BE2C (cell line): ENCODE measurements around the gene HEBP1.
A peak's percentile ranks its signal among the peaks of the same experiment; 100 is the strongest.

Experiments used
- DNase-seq: peaks from one replicate; pipeline ENCODE4 v3.0.0-alpha.2; 2020
- H3K27me3 ChIP-seq: fragments of 250-450 bp; sonication (Bioruptor Pico); 2 replicates; pipeline ENCODE4 v1.5.1; 2020; ENCODE audit warnings: mild to moderate bottlenecking
- H3K36me3 ChIP-seq: fragments of 250-450 bp; sonication (Bioruptor Pico); 2 replicates; pipeline ENCODE4 v1.5.1; 2020; ENCODE audit warnings: mild to moderate bottlenecking
- H3K4me1 ChIP-seq: fragments of 250-450 bp; sonication (Bioruptor Pico); 2 replicates; pipeline ENCODE4 v1.5.1; 2020
- H3K4me3 ChIP-seq: 2 replicates; pipeline ENCODE4 v1.5.1; 2011; ENCODE audit warnings: low read depth, low read length
- H3K9me3 ChIP-seq: fragments of 250-450 bp; sonication (Bioruptor Pico); 2 replicates; pipeline ENCODE4 v1.5.1; 2020
- TF ChIP-seq, protein P1 (sequence below): IDR thresholded peaks from 2 replicates; pipeline ENCODE4 v1.5.1; 2012; ENCODE audit warnings: mild to moderate bottlenecking, low read depth, low read length

The HEBP1 gene

DNA sequence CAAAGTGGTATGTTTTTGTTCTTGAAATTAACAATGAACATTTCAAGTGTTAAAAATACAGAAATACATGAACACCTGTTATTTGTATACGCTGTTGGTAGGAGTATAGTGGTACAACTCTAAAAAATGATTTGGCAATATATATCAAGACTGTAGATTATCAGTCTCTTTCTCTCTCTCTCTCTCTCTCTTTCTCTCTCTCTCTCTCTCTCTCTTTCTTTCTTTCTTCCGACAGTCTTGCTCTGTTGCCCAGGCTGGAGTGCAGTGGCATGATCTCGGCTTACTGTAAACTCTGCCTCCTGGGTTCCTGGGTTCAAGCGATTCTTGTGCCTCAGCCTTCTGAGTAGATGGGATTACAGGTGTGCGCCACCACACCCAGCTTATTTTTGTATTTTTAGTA is 12.6 kb downstream of the HEBP1 start:
- Histone ChIP-seq H3K9me3 (no peaks in the 10 kb centered on the region), H3K36me3 (no peaks in the 10 kb centered on the region), H3K4me3 (no peak overlapping the region), H3K4me1 (no peaks in the 10 kb centered on the region), H3K27me3 (no peaks in the 10 kb centered on the region)
- no peak for DNase-seq
- TF ChIP-seq, protein P1, sequence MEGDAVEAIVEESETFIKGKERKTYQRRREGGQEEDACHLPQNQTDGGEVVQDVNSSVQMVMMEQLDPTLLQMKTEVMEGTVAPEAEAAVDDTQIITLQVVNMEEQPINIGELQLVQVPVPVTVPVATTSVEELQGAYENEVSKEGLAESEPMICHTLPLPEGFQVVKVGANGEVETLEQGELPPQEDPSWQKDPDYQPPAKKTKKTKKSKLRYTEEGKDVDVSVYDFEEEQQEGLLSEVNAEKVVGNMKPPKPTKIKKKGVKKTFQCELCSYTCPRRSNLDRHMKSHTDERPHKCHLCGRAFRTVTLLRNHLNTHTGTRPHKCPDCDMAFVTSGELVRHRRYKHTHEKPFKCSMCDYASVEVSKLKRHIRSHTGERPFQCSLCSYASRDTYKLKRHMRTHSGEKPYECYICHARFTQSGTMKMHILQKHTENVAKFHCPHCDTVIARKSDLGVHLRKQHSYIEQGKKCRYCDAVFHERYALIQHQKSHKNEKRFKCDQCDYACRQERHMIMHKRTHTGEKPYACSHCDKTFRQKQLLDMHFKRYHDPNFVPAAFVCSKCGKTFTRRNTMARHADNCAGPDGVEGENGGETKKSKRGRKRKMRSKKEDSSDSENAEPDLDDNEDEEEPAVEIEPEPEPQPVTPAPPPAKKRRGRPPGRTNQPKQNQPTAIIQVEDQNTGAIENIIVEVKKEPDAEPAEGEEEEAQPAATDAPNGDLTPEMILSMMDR = no peak

GRCh38 chr12:12986775-12987331 is 13.2 kb downstream of the HEBP1 start:
- H3K27me3 ChIP-seq = no peaks in the 10 kb centered on the region
- no peak overlapping the region for H3K4me3 ChIP-seq
- no peak for DNase-seq
- H3K36me3 ChIP-seq = no peaks in the 10 kb centered on the region
- TF ChIP-seq, protein P1 = no peak
- no peaks in the 10 kb centered on the region for H3K4me1 ChIP-seq
- H3K9me3 ChIP-seq = no peaks in the 10 kb centered on the region

- no peaks in the 10 kb centered on the region for H3K4me1 ChIP-seq
- H3K9me3 ChIP-seq = no peaks in the 10 kb centered on the region
- H3K4me3 ChIP-seq = no peak overlapping the region
- TF ChIP-seq, protein P1 = peak; percentile 45
- H3K36me3 ChIP-seq = no peaks in the 10 kb centered on the region
- no peaks in the 10 kb centered on the region for H3K27me3 ChIP-seq
- peak; percentile 30 for DNase-seq
Observed at GRCh38 chr12:12985817-12986408, 14.2 kb downstream of the HEBP1 start.

DNA sequence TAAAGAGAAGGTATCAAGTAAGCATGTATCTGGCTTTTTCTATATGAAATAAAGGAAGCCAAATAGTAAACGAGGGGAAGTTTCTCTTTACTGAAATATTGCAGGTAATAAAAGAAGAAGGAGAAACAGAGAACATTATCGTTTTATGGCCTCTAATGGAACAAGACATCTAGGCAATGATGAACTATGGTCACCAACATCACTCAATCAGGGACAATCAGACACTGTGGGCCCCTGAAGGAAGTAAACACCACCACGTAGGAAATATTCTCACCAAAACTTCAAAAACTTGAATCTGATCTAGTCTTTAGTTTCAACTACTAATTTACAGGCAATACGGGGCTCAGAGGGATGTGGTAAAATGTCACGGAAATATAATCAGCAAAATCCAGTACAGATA is 15.9 kb downstream of the HEBP1 start:
- Histone ChIP-seq H3K36me3 (no peaks in the 10 kb centered on the region), H3K4me3 (no peak overlapping the region), H3K27me3 (no peaks in the 10 kb centered on the region), H3K9me3 (no peaks in the 10 kb centered on the region), H3K4me1 (no peaks in the 10 kb centered on the region)
- DNase-seq = no peak
- TF ChIP-seq, protein P1 = no peak

GRCh38 chr12:12983420-12984035 is 16.5 kb downstream of the HEBP1 start:
- DNase-seq = peak; percentile 20

More at GRCh38 chr12:12983420-12984035, 16.5 kb downstream of the HEBP1 start:
- H3K36me3 ChIP-seq = no peaks in the 10 kb centered on the region
- no peaks in the 10 kb centered on the region for H3K9me3 ChIP-seq
- TF ChIP-seq, protein P1 = peak; percentile 70
- H3K4me3 ChIP-seq = no peak overlapping the region
- H3K27me3 ChIP-seq = no peaks in the 10 kb centered on the region
- no peaks in the 10 kb centered on the region for H3K4me1 ChIP-seq
